Caco-2 (cell line): ENCODE data around the gene CTRL. TPM values are rescaled to one million over a fixed set of nuclear protein-coding genes. Genes with fewer than 3 reads are reported as not detected.
A peak's percentile ranks its signal among the peaks of the same experiment; 100 is the strongest.

Source experiments
- BruUV-seq: library from RNA; stranded (reverse); fragments of 400-500 nt; replicated peaks from 2 replicates; lab custom pipeline; 2021; lab: Mats Ljungman, UMichigan
- CTCF ChIA-PET: fragments of 300-600 bp; sonication (Branson Sonifier 250); formaldehyde crosslinking; loops from one replicate; lab custom pipeline; 2022; ENCODE audit warnings: antibody characterized with exemption; lab: Charles Lee
- POLR2A ChIA-PET: fragments of 300-600 bp; sonication (Branson Sonifier 250); formaldehyde crosslinking; loops from one replicate; lab custom pipeline; 2022; ENCODE audit warnings: antibody characterized with exemption; lab: Charles Lee
- DNase-seq, 2 experiments: peaks; one replicate each; pipeline versions ENCODE4 v3.0.0 to v3.0.0-alpha.2; 2020 to 2022
- H3K27me3 ChIP-seq: replicated peaks from 2 replicates; pipeline ENCODE4 v1.6.0; 2011; ENCODE audit warnings: low read length; ENCODE audit not compliant: control insufficient read depth, insufficient read depth
- H3K36me3 ChIP-seq: 2 replicates; pipeline ENCODE4 v1.5.1; 2011; ENCODE audit warnings: low read length; ENCODE audit not compliant: control insufficient read depth, insufficient read depth
- H3K4me1 ChIP-seq: fragments of 250-450 bp; sonication (Bioruptor Pico); 2 replicates; pipeline ENCODE4 v1.5.1; 2020; ENCODE audit warnings: mild to moderate bottlenecking
- H3K4me3 ChIP-seq: 2 replicates; pipeline ENCODE4 v1.5.1; 2011; ENCODE audit warnings: low read depth, mild to moderate bottlenecking, control low read depth, low read length
- H3K9me3 ChIP-seq: fragments of 250-450 bp; sonication (Bioruptor Pico); 2 replicates; pipeline ENCODE4 v1.5.1; 2020; ENCODE audit warnings: mild to moderate bottlenecking, moderate library complexity
- H3K27ac Mint-ChIP-seq: one replicate; pipeline ENCODE4 v1.8.0; 2022; ENCODE audit warnings: mixed read lengths; ENCODE audit not compliant: unreplicated experiment
- H3K27me3 Mint-ChIP-seq: one replicate; pipeline ENCODE4 v1.8.0; 2022; ENCODE audit warnings: mixed read lengths; ENCODE audit not compliant: insufficient read depth, unreplicated experiment
- H3K36me3 Mint-ChIP-seq: one replicate; pipeline ENCODE4 v1.8.0; 2022; ENCODE audit warnings: mild to moderate bottlenecking, mixed read lengths; ENCODE audit not compliant: insufficient read depth, unreplicated experiment
- H3K4me1 Mint-ChIP-seq: one replicate; pipeline ENCODE4 v1.8.0; 2022; ENCODE audit warnings: low read depth, mixed read lengths; ENCODE audit not compliant: unreplicated experiment
- H3K4me3 Mint-ChIP-seq: one replicate; pipeline ENCODE4 v1.8.0; 2022; ENCODE audit warnings: mild to moderate bottlenecking, moderate library complexity, mixed read lengths; ENCODE audit not compliant: unreplicated experiment
- H3K9me3 Mint-ChIP-seq: one replicate; pipeline ENCODE4 v1.8.0; 2022; ENCODE audit warnings: mixed read lengths; ENCODE audit not compliant: unreplicated experiment
- intact Hi-C: fragments of 100-400 bp; cut with micrococcal nuclease; formaldehyde crosslinking; loops from one replicate; pipeline ENCODE4 v1.10.0; 2022; ENCODE audit not compliant: unreplicated experiment
- total RNA-seq: library from RNA; stranded (reverse); gene quantifications from 2 replicates; pipeline ENCODE4 v1.2.3, GENCODE V29; 2022
- TF ChIP-seq, protein P1 (sequence below), 2 experiments: fragments of 200-600 bp in 1 of 2; IDR thresholded peaks; 1 replicate in 1 of 2; 2 replicates in 1 of 2; pipeline versions ENCODE4 v1.5.1 to v1.8.0; 2011 to 2022; ENCODE audit warnings: antibody characterized with exemption in 1 of 2, control low read depth in 1 of 2, inconsistent platforms in 1 of 2, low read depth in 1 of 2, low read length in 1 of 2, mild to moderate bottlenecking in 1 of 2, moderate library complexity in 1 of 2; ENCODE audit not compliant: insufficient read depth in 1 of 2, severe bottlenecking in 1 of 2, unreplicated experiment in 1 of 2

CTRL gene
- total RNA-seq, 1 experiment from 2014 or later, result 0.66 TPM

DNA sequence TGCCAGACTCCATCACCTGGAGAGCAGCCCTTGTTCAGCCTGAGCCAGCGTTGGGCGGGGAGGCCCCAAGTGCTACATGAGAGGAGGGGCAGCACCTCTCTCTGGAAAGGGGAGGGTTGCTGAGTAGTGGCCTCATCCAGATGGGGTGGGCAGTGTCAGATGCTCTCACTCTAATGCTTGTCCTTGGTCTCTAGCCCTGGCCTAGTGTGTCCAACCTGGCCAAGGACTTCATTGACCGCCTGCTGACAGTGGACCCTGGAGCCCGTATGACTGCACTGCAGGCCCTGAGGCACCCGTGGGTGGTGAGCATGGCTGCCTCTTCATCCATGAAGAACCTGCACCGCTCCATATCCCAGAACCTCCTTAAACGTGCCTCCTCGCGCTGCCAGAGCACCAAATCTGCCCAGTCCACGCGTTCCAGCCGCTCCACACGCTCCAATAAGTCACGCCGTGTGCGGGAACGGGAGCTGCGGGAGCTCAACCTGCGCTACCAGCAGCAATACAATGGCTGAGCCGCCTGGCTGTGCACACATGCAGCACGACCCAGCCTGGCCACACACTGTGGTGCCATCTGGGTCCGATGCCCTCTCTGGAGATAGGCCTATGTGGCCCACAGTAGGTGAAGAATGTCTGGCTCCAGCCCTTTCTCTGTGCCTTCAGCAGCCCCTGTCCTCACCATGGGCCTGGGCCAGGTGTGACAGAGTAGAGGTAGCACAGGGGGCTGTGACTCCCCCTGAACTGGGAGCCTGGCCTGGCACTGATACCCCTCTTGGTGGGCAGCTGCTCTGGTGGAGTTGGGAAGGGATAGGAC lies 4.3 kb downstream of the CTRL start:
- no peaks in the 10 kb centered on the region for H3K4me1 ChIP-seq
- H3K27ac Mint-ChIP-seq, result no peak overlapping the region
- no peaks in the 10 kb centered on the region for H3K27me3 ChIP-seq
- H3K4me3 Mint-ChIP-seq, result no peak overlapping the region
- no peak overlapping the region for H3K4me3 ChIP-seq
- H3K9me3 Mint-ChIP-seq, result no peaks in the 10 kb centered on the region
- H3K36me3 Mint-ChIP-seq, result peaks cover 22% of the 10 kb centered on the region
- no peaks in the 10 kb centered on the region for H3K9me3 ChIP-seq
- intact Hi-C loops, result no loop called here
- no peaks in the 10 kb centered on the region for H3K27me3 Mint-ChIP-seq
- peaks cover 11% of the 10 kb centered on the region for H3K36me3 ChIP-seq
- DNase-seq, result no peak
- ChIA-PET POLR2A (no interaction called here), CTCF (interaction anchor here (1.9 kb wide), 1 partner anchor 111 kb away, joined by 7 read pairs; no protein-coding TSS in a partner anchor)
- TF ChIP-seq, protein P1, sequence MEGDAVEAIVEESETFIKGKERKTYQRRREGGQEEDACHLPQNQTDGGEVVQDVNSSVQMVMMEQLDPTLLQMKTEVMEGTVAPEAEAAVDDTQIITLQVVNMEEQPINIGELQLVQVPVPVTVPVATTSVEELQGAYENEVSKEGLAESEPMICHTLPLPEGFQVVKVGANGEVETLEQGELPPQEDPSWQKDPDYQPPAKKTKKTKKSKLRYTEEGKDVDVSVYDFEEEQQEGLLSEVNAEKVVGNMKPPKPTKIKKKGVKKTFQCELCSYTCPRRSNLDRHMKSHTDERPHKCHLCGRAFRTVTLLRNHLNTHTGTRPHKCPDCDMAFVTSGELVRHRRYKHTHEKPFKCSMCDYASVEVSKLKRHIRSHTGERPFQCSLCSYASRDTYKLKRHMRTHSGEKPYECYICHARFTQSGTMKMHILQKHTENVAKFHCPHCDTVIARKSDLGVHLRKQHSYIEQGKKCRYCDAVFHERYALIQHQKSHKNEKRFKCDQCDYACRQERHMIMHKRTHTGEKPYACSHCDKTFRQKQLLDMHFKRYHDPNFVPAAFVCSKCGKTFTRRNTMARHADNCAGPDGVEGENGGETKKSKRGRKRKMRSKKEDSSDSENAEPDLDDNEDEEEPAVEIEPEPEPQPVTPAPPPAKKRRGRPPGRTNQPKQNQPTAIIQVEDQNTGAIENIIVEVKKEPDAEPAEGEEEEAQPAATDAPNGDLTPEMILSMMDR (IDR thresholded peaks at IDR 0.05; ENCODE audit: insufficient read depth in 1 of 2, low read depth in 1 of 2, low read length in 1 of 2, severe bottlenecking in 1 of 2, unreplicated experiment in 1 of 2), result no peak
- H3K4me1 Mint-ChIP-seq, result no peaks in the 10 kb centered on the region
- BruUV-seq, result no TSS peak

DNA sequence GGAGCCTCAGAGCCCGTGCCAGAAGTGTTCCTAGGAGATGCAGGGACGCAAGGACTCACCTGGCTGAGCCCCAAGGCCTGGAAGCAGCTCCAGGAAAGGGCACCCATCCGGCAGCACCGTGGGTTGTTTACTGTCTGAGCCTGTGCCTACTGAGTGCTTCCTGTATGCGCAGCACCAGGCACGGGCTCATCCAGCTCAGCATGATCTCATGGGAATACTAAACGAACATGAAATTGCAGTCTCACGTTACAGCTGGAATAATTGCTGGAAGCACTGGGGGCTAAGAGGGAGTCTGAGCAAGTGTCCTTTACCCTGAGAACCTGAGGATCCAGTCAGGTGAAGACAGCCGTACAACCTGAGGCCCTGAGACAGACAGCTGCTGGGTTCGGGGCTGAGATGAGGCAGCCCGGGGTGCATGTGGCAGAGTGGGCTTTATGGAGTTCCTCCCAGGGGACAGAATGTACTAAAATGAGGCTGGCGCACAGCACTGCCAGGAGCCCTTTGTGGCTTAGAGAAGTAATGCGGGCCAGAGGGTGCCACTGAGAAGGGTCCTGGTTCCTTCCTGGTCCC lies 5.4 kb downstream of the CTRL start:
- Mint-ChIP-seq H3K9me3 (no peaks in the 10 kb centered on the region), H3K27ac (no peak overlapping the region), H3K36me3 (peaks cover 13% of the 10 kb centered on the region), H3K27me3 (no peaks in the 10 kb centered on the region), H3K4me3 (no peak overlapping the region), H3K4me1 (no peaks in the 10 kb centered on the region)
- Histone ChIP-seq H3K9me3 (no peaks in the 10 kb centered on the region), H3K4me1 (no peaks in the 10 kb centered on the region), H3K27me3 (no peaks in the 10 kb centered on the region), H3K36me3 (peaks cover 11% of the 10 kb centered on the region), H3K4me3 (no peak overlapping the region)
- intact Hi-C loops, result no loop called here
- TF ChIP-seq, protein P1 (IDR thresholded peaks at IDR 0.05; ENCODE audit: insufficient read depth in 1 of 2, low read depth in 1 of 2, low read length in 1 of 2, severe bottlenecking in 1 of 2, unreplicated experiment in 1 of 2), result peak in 1 of 2 experiments; percentile 37
- ChIA-PET CTCF (interaction anchor here (1.9 kb wide), 1 partner anchor 110 kb away, joined by 7 read pairs; no protein-coding TSS in a partner anchor), POLR2A (interaction anchor here (0.8 kb wide), 1 partner anchor 9 kb away, joined by 3 read pairs; no protein-coding TSS in a partner anchor)
- no peak for DNase-seq
- BruUV-seq, result no TSS peak

DNA sequence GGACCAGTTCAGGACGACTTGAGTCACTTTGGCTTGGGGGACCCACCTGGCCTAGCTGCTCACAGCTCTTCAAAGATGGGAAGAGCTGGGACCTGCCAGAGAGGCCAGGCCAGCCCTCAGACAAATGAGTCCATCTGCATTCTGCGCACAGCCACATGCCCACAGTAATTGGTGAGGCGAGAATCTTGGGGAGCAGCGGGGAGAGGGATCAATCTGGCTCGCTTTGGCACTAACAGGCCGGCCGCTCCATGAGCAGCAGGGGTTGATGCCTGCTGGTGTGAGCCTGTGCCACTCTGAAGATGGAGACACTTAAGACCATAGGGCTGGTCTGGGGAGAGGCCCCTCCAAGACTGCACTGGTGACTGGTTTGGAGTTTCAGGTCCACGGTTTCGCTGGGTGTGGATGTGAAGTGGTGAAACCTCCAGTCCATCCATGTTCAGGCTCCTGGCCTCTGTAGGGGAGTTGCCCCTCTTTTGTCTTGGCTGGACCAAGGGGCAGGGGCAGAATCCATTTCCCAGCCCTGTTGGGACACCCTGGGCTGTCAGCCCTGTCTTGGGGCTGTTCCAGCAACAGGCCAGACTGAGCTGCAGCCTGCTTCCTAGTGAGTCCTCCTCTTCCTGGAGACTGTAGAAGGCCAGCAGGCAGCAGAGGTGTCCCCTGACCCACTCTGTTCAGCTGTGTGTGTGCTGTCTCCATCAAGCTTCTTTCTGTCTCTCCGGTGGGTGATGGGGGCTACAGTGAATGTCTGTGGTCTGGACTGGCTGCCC lies 7.3 kb downstream of the CTRL start:
- Histone ChIP-seq H3K36me3 (peaks cover 15% of the 10 kb centered on the region), H3K9me3 (no peaks in the 10 kb centered on the region), H3K4me1 (no peaks in the 10 kb centered on the region), H3K4me3 (no peak overlapping the region), H3K27me3 (no peaks in the 10 kb centered on the region)
- ChIA-PET POLR2A (no interaction called here), CTCF (interaction anchor here (0.6 to 1.1 kb wide), 2 partner anchors 75 to 118 kb away, joined by 3 read pairs; partner anchors contain the start of genes RANBP10 and TSNAXIP1)
- no peak overlapping the region for H3K4me3 Mint-ChIP-seq
- intact Hi-C loops, result no loop called here
- no TSS peak for BruUV-seq
- H3K27me3 Mint-ChIP-seq, result no peaks in the 10 kb centered on the region
- DNase-seq, result no peak
- H3K36me3 Mint-ChIP-seq, result peaks cover 13% of the 10 kb centered on the region
- TF ChIP-seq, protein P1 (IDR thresholded peaks at IDR 0.05; ENCODE audit: insufficient read depth in 1 of 2, low read depth in 1 of 2, low read length in 1 of 2, severe bottlenecking in 1 of 2, unreplicated experiment in 1 of 2), result no peak
- no peaks in the 10 kb centered on the region for H3K9me3 Mint-ChIP-seq
- no peak overlapping the region for H3K27ac Mint-ChIP-seq
- H3K4me1 Mint-ChIP-seq, result no peaks in the 10 kb centered on the region
